ENCODE measurements around the gene GRID1. TPM values are rescaled to one million over a fixed set of nuclear protein-coding genes. Genes with fewer than 3 reads are reported as not detected.

Gene GRID1
- polyA plus RNA-seq, 1 donor (not counting 4 experiments of a cell fraction or from before 2014, with no cell fraction given): 0.01 TPM

DNA sequence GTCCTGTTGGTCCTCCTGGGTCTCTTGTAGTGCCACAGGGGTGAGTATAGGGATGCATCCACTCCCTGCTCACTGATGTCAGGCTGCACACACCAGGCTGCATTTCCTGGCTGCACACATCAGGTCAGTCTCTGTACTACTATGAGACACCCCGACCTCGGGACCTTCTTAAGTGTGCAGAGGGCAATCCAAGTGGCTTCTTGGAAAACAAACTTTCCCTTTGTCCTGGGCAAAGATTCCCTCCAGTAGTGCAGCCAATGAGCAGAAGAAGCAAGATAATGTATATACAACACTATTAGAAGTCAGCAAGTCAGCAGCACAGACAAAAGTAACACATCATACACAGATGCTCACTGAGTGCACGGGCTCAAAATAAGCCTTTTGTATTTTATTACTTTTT, 493.5 kb downstream of the GRID1 start:
- no peaks in the 10 kb centered on the region for H3K36me3 ChIP-seq (ENCODE audit: control insufficient read depth in 2 of 2, extremely low read depth in 1 of 2, insufficient read depth in 2 of 2, low read length in 2 of 2)
- DNase-seq (ENCODE audit: low read depth, low spot score) (no peak), FAIRE-seq (no peak)
- H3K9me1 ChIP-seq (ENCODE audit: control insufficient read depth, extremely low read depth, insufficient read depth, low read length): no peaks in the 10 kb centered on the region
- H3K9me3 ChIP-seq (ENCODE audit: control insufficient read depth, low read depth, low read length): no peaks in the 10 kb centered on the region
- TF ChIP-seq, protein P1, sequence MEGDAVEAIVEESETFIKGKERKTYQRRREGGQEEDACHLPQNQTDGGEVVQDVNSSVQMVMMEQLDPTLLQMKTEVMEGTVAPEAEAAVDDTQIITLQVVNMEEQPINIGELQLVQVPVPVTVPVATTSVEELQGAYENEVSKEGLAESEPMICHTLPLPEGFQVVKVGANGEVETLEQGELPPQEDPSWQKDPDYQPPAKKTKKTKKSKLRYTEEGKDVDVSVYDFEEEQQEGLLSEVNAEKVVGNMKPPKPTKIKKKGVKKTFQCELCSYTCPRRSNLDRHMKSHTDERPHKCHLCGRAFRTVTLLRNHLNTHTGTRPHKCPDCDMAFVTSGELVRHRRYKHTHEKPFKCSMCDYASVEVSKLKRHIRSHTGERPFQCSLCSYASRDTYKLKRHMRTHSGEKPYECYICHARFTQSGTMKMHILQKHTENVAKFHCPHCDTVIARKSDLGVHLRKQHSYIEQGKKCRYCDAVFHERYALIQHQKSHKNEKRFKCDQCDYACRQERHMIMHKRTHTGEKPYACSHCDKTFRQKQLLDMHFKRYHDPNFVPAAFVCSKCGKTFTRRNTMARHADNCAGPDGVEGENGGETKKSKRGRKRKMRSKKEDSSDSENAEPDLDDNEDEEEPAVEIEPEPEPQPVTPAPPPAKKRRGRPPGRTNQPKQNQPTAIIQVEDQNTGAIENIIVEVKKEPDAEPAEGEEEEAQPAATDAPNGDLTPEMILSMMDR (optimal IDR thresholded peaks at IDR 0.05 in 1 of 3, IDR thresholded peaks at IDR 0.05 in 1 of 3, conservative IDR thresholded peaks at IDR 0.05 in 1 of 3; ENCODE audit: extremely low read depth in 1 of 3, insufficient read depth in 2 of 3, low read length in 3 of 3): no peak
- no peak for TF ChIP-seq EZH2 (IDR thresholded peaks at IDR 0.05; ENCODE audit: low read length)
- dilution Hi-C loops (cut with MboI; ENCODE audit: extremely low pct_ligation_motif_present, low sequenced_read_pairs): no loop called here
- no peaks in the 10 kb centered on the region for H4K20me1 ChIP-seq (ENCODE audit: control insufficient read depth, extremely low read depth, insufficient read depth, low read length)
- no peaks in the 10 kb centered on the region for H3K79me2 ChIP-seq (ENCODE audit: control insufficient read depth, insufficient read depth, low read length)
- H3K27me3 ChIP-seq (ENCODE audit: control insufficient read depth, extremely low read depth, insufficient read depth, low read length): no peaks in the 10 kb centered on the region
- no peaks in the 10 kb centered on the region for H3K4me1 ChIP-seq (ENCODE audit: control insufficient read depth, extremely low read depth, insufficient read depth, low read length)
- H3K9ac ChIP-seq (ENCODE audit: control insufficient read depth, extremely low read depth, insufficient read depth, low read length): no peak overlapping the region
- no peak overlapping the region for H3K27ac ChIP-seq (ENCODE audit: control insufficient read depth, insufficient read depth, low read length)
- no peak overlapping the region for H2AFZ ChIP-seq (ENCODE audit: control insufficient read depth, low read length)
- no peak overlapping the region for H3K4me3 ChIP-seq (ENCODE audit: control insufficient read depth in 2 of 3, extremely low read depth in 1 of 3, insufficient read depth in 2 of 3, low read depth in 1 of 3, low read length in 3 of 3)
- no peak overlapping the region for H3K4me2 ChIP-seq (ENCODE audit: control insufficient read depth, extremely low read depth, insufficient read depth, low read depth, low read length)

DNA sequence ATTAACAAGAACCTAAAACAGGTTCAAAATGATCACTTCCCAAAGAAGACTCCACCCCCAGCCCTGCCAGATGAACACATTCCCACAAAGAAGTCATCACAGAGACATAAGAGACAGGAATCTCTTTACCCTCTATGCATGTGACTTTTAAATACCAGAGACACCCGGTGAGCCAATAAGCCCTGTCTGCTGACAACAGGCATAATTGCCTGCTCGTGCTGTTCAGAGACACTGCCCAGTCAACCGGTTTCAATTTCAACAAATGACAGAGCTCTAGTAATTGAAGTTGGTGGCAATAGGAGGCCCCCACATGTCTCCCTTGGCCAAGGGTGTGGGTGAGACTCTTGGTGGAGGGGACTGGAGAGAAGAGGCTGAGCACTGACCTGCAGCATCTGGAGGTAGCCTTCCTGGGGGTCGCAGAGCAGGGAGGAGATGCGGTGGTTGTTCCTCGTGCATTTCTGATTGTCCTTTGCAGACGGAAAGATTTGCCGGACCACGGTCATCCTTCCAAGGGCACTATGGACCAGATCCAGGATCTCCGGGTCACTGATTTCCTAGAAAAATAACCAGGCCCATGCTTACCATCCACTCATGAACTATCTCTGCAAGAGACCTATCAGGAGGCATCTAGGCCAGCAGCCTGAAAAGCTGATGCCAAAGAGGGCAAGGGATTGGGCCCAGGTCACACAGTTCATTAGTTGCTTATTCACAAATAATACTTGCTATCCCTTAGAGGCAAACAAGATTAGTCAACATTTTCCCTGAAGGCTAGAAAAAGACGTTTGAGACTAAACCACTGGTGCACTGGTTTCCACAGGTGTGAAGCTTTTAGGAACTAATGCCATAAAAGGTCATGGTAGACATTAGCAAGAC, 497.7 kb downstream of the GRID1 start:
- no peak overlapping the region for H2AFZ ChIP-seq (ENCODE audit: control insufficient read depth, low read length)
- no peak overlapping the region for H3K9ac ChIP-seq (ENCODE audit: control insufficient read depth, extremely low read depth, insufficient read depth, low read length)
- H3K4me2 ChIP-seq (ENCODE audit: control insufficient read depth, extremely low read depth, insufficient read depth, low read depth, low read length): no peak overlapping the region
- no peaks in the 10 kb centered on the region for H3K27me3 ChIP-seq (ENCODE audit: control insufficient read depth, extremely low read depth, insufficient read depth, low read length)
- TF ChIP-seq EZH2 (IDR thresholded peaks at IDR 0.05; ENCODE audit: low read length): no peak
- TF ChIP-seq, protein P1 (optimal IDR thresholded peaks at IDR 0.05 in 1 of 3, IDR thresholded peaks at IDR 0.05 in 1 of 3, conservative IDR thresholded peaks at IDR 0.05 in 1 of 3; ENCODE audit: extremely low read depth in 1 of 3, insufficient read depth in 2 of 3, low read length in 3 of 3): no peak
- no peaks in the 10 kb centered on the region for H3K9me3 ChIP-seq (ENCODE audit: control insufficient read depth, low read depth, low read length)
- DNase-seq (ENCODE audit: low read depth, low spot score) (no peak), FAIRE-seq (no peak)
- dilution Hi-C loops (cut with MboI; ENCODE audit: extremely low pct_ligation_motif_present, low sequenced_read_pairs): no loop called here
- no peaks in the 10 kb centered on the region for H4K20me1 ChIP-seq (ENCODE audit: control insufficient read depth, extremely low read depth, insufficient read depth, low read length)
- no peaks in the 10 kb centered on the region for H3K79me2 ChIP-seq (ENCODE audit: control insufficient read depth, insufficient read depth, low read length)
- no peak overlapping the region for H3K4me3 ChIP-seq (ENCODE audit: control insufficient read depth in 2 of 3, extremely low read depth in 1 of 3, insufficient read depth in 2 of 3, low read depth in 1 of 3, low read length in 3 of 3)
- H3K36me3 ChIP-seq (ENCODE audit: control insufficient read depth in 2 of 2, extremely low read depth in 1 of 2, insufficient read depth in 2 of 2, low read length in 2 of 2): no peaks in the 10 kb centered on the region
- no peaks in the 10 kb centered on the region for H3K9me1 ChIP-seq (ENCODE audit: control insufficient read depth, extremely low read depth, insufficient read depth, low read length)
- no peak overlapping the region for H3K27ac ChIP-seq (ENCODE audit: control insufficient read depth, insufficient read depth, low read length)
- H3K4me1 ChIP-seq (ENCODE audit: control insufficient read depth, extremely low read depth, insufficient read depth, low read length): no peaks in the 10 kb centered on the region
